GM19468 (cell line): Measurements from ENCODE around the gene LYRM1.
"Not testable (repeated sequence)": the region's sequence is repeated elsewhere in the genome, so short reads cannot be mapped to it uniquely, and the experiment has no call there.

ENCODE experiments used
- ATAC-seq: cut with Tn5 transposase; IDR thresholded peaks from one replicate; pipeline ENCODE4 v1.9.1; 2021; ENCODE audit warnings: mild to moderate bottlenecking, moderate library complexity, moderate number of reproducible peaks; ENCODE audit not compliant: unreplicated experiment; ENCODE audit errors: extremely low read depth

The LYRM1 gene

DNA sequence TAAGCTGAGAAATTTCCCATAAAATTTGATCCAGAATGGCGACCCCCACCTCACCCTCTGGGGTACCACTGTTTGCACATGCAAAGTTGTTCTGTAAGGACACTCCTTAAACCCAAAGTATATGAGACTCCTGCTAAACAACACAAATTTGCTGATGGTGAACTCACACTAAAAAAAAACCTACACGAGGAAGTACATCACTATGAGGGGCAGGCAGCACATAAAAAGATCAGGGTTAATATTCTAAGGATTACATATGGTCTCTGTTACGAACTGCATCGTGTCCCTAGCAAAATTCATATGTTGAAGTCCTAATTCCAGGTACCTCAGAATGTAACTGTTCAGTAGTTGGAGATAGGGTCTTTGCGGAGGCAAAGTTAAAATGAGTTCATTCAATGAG, 60.3 kb downstream of the LYRM1 start:
- ATAC-seq = no peak

DNA sequence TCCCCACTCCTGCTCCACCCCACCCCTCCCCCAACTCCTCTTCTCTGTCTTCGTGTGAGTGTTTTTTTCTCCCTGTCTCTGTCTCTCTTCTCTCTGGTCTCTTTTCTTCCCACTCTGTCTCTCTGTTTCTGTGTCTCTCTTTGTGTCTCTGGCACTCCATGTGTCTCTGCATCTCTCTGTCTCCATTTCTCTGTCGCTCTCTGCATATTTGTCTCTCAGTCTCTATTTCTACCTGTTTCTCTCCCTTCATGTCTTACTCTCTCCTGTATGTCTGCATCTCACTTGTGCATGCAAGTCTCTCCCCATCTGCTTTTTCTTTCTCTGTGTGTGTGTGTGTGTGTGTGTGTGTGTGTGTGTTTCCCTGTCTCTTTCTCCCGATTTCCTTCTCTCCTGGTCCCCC, 68.2 kb downstream of the LYRM1 start:
- no peak for ATAC-seq

DNA sequence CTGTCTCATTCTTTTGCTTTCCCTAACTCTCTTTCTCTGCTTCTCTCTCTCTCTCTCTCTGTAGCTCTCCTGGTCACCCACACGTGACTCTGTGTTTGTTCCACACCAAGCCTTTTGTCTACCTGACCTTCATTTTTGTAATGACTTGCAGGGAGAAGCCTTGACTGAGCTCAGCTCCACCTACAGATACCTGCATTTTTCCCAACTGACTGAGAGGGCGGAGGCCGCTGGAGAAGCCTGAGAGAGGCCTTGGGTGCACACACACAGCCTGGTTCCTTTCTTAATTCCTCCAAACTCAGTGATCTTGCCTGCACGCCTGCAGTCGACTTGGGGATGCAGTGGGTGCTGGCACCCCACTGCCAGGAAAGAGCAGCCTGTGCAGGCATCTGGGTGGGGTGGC, 68.8 kb downstream of the LYRM1 start:
- no peak for ATAC-seq

DNA sequence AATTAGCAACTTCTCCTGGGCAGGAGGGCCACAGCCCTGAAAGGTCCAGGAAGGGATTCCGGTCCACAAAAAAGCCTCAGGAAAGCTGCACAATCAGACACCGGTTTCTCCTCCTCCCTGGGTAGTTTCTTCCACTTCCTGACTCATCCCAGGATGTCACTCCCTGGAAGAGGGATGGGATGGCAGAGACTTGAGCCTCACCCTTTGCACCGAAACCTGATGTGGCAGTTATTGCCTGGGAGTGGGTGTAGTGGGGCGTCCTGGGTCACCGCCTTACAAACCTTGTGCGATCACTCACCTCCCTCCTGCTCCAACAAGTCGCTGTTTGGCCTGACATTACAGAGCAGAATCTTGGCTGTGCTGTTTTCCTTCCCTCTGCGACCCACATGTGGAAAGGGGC, 70.8 kb downstream of the LYRM1 start:
- ATAC-seq = no peak

DNA sequence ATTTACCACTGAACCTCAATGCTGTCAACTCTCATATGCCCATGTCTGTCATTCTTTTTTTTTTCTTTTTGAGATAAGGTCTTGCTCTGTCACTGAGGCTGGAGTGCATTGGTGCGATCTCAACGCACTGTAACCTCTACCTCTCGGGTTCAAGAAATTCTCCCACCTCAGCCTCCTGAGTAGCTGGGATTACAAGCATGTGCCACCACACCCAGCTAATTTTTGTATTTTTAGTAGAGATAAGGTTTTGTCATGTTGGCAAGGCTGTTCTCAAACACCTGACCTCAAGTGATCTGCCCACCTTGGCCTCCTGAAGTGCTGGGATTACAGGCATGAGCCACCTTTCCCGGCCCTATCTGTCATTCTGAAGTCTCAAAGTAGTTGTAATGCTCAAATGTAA, 72.6 kb downstream of the LYRM1 start:
- not testable (repeated sequence) for ATAC-seq
